Suppressor macrophage treated with lipopolysaccharide for 4 hours (primary cell): ENCODE data around the gene GPC5.
"Not testable (repeated sequence)": the region's sequence is repeated elsewhere in the genome, so short reads cannot be mapped to it uniquely, and the experiment has no call there.

Experiments
- DNase-seq: peaks from one replicate; pipeline ENCODE4 v3.0.0-alpha.2; 2020

The GPC5 gene

DNA sequence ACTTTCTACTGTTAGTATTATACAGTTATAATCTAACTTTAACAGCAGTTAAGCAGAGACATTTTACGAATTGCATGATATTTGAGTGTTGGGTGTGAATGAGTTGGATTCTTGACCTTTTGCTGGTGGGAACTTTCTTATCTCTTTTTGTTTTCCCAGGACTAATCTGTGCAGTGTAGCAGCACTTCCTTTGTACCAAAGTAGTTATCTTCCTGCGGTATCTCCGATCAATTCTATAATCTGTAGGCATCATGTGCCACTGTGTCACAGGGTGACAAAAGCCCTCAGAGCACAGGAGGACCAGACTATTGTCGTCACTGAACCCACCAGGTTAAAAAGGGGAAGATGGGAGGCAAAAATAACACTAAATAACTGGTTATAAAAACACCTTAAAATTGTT is 823.5 kb downstream of the GPC5 start:
- DNase-seq, result no peak

- no peak for DNase-seq
Observed at GRCh38 chr13:92224052-92224821, 825.8 kb downstream of the GPC5 start.

DNA sequence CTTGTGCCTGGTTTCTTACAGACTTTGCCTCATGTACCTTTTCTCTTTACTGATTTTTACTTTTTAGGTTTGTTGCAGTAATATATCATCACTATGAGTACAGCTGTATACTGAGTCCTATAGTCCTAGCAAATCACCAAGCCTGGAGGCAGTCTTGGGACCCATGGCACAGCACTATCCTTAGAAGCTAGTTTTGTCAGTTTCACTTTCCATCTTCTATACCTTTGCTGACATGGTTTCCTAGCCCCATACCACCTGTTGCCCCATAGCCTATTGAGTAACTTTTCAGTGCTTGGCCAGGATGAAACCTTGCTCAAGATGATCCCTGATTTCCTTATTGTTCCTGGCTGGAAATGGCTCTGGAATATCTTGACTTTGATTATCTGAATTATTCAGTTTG is 826.4 kb downstream of the GPC5 start:
- no peak for DNase-seq

DNA sequence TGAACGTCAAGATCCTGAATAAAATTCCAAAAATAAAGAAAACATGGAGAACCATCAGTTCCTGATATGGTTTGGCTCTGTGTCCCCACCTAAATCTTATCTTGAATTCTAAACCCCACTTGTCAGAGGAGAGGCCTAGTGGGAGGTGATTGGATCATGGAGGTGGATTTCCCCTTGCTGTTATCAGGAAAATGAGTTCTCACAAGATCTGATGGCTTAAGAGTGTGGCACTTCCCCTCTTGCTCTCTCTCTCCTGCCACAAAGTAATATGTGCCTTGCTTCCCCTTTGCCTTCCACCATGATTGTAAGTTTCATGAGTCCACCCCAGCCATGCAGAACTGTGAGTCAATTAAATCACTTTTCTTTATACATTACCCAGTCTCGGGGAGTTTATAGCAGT is 827.4 kb downstream of the GPC5 start:
- DNase-seq, result no peak

- no peak for DNase-seq
Observed at GRCh38 chr13:92232871-92233270, 834.5 kb downstream of the GPC5 start.

GRCh38 chr13:92251671-92252210 is 853.3 kb downstream of the GPC5 start:
- DNase-seq, result no peak

GRCh38 chr13:92255526-92255925 is 857.1 kb downstream of the GPC5 start:
- DNase-seq, result no peak

GRCh38 chr13:92256211-92256610 is 857.8 kb downstream of the GPC5 start:
- DNase-seq, result no peak

DNA sequence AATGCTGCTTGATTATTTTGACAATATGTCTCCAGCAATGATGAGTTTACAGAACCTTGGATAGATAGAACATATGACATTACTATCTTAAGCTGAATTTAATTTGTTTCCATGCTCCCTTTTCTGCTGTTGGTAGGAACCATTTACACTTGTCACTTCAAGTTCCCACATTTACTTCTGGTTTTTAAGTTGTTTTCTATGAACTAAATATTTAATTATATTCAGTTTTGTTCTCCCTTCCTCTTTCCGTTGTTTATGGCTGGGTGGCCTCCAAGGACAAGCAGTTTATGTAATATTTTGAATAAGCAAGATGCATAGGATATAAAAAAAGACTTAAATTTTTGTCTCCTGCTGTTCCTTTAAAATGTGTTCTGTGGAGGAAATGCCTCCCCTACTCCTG is 860.6 kb downstream of the GPC5 start:
- DNase-seq, result no peak

- DNase-seq, result no peak
Observed at GRCh38 chr13:92259523-92259922, 861.1 kb downstream of the GPC5 start.

DNA sequence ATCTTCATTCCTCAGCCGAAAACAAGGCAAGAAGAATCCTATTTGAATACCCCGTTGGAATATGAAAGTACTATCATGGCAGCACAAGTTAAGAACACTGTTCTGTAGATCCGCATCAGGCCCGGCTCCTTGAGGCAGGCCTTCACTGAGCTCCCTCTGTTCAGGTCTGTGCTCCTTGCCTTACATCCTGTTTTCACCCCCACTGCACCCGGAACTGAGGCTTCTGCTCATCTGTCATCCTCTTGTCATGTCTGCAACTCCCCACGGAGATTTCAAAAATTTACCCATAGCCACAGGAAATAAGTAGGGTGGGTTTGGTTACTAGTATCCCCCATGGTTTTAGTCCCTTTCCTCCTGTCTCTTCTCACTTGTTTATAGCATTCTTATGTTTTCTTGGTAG is 861.9 kb downstream of the GPC5 start:
- no peak for DNase-seq

- no peak for DNase-seq
Observed at GRCh38 chr13:92262100-92262788, 863.8 kb downstream of the GPC5 start.

- DNase-seq, result no peak
Observed at GRCh38 chr13:92265408-92265807, 867.0 kb downstream of the GPC5 start.

DNA sequence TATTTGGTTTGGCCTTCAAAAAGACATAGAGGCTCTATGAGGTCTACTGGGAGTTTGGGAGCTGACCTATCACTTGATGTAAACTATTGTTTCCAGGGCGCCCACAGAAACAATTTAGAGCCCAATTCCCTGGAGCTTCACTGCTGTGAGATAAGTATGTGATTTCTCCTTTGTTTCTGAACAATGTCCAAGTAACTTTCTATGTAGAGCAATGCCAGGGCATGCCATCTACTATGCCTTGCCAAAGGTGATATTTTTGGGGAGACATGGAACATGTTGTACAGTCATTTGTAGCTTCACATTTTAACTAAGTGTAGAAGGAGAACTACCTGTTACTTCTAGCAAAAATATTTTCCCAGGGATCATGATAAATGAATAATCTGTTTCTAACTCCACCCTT is 872.6 kb downstream of the GPC5 start:
- no peak for DNase-seq

GRCh38 chr13:92272177-92272576 is 873.8 kb downstream of the GPC5 start:
- DNase-seq, result no peak

GRCh38 chr13:92280986-92281385 is 882.6 kb downstream of the GPC5 start:
- DNase-seq, result not testable (repeated sequence)

GRCh38 chr13:92290718-92291307 is 892.4 kb downstream of the GPC5 start:
- not testable (repeated sequence) for DNase-seq

DNA sequence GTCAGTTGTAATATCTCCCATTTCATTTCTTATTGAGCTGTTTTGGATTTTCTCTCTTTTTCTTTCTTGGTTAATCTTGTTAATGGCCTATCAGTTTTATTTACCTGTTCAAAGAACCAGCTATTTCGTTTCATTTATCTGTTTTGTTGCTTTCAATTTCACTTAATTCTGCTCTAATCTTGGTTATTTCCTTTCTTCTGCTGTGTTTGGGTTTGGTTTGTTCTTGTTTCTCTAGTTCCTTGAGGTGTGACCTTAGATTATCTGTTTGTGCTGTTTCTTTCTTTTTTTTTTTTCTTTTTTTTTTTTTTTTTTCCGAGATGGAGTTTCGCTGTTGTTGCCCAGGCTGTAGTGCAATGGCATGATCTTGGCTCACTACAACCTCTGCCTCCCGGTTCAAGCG is 896.1 kb downstream of the GPC5 start:
- not testable (repeated sequence) for DNase-seq

DNA sequence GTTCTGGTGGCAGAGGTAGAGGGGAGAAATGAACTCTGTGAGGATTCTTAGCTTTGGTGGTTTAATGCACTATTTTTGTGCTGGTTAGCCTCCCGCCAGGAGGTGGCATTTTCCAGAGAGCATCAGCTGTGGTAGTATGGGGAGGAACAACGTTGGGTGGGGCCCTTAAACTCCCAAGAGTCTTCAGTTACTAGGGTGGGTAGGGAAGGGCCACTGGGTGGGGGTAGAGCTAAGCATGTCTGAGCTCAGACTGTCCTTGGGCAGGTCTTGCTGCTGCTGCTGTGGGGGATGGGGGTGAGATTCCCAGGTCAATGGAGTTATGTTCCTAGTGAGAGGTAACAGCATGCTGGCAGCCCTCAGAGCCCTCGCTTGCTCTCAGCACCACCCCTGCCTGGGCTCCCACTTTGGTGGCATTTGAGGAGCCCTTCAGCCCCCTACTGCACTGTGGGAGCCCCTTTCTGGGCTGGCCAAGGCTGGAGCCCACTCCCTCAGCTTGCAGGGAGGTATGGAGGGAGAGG is 897.8 kb downstream of the GPC5 start:
- not testable (repeated sequence) for DNase-seq

GRCh38 chr13:92297971-92298942 is 899.8 kb downstream of the GPC5 start:
- no peak for DNase-seq

- DNase-seq, result no peak
Observed at GRCh38 chr13:92300651-92301050, 902.2 kb downstream of the GPC5 start.

- DNase-seq, result no peak
Observed at GRCh38 chr13:92303428-92303827, 905.0 kb downstream of the GPC5 start.
